Stimulated activated CD8-positive, alpha-beta memory T cell treated with anti-CD3 and anti-CD28 coated beads, Interleukin-12 subunit alpha, Interleukin-12 subunit beta, amount 100 ng/mL, for 4 hours (primary cell): Measurements from ENCODE around the gene THRAP3.

ENCODE experiments used
- DNase-seq: peaks from one replicate; pipeline ENCODE4 v3.0.0-alpha.2; 2020; ENCODE audit warnings: low read depth

The THRAP3 gene

GRCh38 chr1:36327421-36328087, 103.3 kb downstream of the THRAP3 start:
- no peak for DNase-seq

GRCh38 chr1:36328088-36328480, 103.8 kb downstream of the THRAP3 start:
- DNase-seq: no peak

- DNase-seq: no peak
Measured at GRCh38 chr1:36328713-36329112, 104.5 kb downstream of the THRAP3 start.

- no peak for DNase-seq
Measured at GRCh38 chr1:36329817-36330216, 105.6 kb downstream of the THRAP3 start.

- no peak for DNase-seq
Measured at GRCh38 chr1:36330940-36331339, 106.7 kb downstream of the THRAP3 start.

DNA sequence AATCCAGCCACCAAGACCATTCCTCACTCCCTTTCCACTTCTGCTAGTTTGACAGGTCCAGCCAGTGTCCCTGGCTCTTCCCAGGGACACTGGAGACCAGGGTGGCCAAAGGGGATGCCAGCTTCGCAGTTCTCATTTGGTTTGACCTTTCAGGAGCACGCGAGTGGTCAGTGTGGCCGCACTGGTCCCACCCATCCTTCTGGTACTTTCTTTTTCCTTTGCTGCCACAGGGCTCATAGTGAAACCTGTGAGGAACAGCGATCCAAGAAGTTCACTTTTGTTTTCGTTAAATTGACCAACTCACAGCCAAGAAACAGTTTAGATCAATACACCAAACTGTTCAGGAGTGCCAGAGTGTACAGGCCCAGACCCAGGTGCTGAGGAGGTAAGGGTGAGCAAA, 113.6 kb downstream of the THRAP3 start:
- DNase-seq: no peak

GRCh38 chr1:36339215-36339614, 115.0 kb downstream of the THRAP3 start:
- no peak for DNase-seq

- DNase-seq: no peak
Measured at GRCh38 chr1:36339615-36340014, 115.4 kb downstream of the THRAP3 start.

DNA sequence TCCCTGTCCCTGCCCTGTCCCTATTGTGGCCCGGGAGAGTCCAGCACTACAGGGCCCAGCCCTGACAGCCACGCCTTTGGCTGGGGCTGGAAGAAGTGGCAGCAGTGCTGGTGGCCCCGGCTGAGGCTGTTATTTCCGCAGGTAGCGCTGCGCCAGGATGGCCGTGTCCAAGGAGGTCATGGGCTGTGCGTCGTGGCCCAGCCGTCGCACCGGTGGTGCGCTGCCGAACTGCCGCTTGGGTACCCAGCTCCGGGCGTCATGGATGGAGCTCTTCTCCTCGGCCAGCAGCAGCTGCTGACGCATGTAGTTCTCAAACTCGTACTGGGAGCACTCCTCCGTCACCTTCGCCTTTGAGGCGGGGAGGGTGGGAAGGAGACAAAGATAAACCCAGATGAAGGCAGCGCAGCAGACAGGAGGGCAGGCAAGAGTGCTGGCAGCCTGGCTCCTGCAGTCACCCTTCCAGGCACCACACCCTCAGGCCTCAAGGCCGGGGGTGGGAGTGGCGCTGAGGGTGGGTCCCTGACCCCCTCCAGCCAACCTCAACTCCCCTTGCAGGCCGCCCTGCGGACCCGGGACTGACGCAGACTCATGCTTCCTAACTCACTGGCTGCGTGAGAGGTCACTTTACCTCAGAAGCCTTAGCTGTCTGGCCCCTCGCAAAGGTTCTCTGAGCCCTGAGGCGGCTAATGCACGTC, 117.5 kb downstream of the THRAP3 start:
- DNase-seq: no peak

DNA sequence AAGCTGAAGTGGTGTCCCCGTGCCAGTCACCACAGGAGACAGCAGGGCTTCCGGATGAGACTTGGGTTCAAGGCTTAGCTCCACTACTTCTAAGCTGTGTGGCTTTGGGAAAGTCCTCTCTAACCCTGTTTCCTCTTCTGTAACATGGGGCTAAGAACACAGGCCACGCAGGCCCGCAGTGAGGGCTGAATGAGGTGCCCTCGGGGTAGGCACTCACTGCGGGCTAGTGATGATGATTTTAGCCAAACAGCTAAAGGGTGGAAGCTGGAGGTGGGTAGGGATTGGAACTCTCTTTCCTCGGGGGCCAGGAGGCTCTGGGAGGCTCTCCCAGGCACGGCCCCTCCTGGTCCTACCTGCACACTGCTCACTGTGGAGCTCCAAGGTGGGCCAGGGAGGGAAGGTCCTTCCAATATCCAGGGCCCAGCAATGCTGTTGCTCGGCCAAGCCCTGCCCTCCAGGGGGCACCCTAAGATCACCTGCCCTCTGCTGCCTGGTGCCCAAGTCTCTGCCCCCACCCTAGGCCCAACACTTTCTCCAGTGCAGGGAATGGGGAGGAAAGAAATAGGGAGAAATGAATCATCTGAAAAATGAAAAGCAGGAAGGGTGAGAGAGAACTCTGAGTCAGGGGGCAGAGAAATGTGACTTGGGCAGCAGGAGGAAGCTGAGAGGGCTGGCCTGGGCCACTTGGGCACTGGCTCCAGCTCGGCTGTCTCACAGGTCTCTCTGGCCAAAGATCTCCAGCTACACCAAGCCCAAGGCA, 118.4 kb downstream of the THRAP3 start:
- DNase-seq: peak; percentile 22

- no peak for DNase-seq
Measured at GRCh38 chr1:36343651-36344394, 119.6 kb downstream of the THRAP3 start.

DNA sequence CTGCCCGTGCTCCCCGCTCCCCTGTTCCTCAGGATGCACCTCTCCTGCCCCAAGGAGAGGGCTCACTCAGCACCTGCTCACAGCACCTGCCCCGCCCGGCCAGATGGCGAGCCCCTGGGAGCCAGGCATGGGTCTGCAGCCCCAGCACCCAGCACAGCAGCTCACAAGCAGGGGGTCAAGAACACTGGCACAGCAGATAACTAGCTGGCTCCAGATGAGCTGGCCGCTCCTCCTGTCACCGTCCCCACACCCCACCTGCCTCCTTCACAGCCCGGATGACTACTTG, 120.1 kb downstream of the THRAP3 start:
- DNase-seq: no peak

GRCh38 chr1:36345353-36345752, 121.1 kb downstream of the THRAP3 start:
- no peak for DNase-seq

GRCh38 chr1:36346741-36347370, 122.6 kb downstream of the THRAP3 start:
- no peak for DNase-seq

GRCh38 chr1:36349241-36349671, 125.0 kb downstream of the THRAP3 start:
- DNase-seq: no peak

- DNase-seq: no peak
Measured at GRCh38 chr1:36349839-36350238, 125.6 kb downstream of the THRAP3 start.

DNA sequence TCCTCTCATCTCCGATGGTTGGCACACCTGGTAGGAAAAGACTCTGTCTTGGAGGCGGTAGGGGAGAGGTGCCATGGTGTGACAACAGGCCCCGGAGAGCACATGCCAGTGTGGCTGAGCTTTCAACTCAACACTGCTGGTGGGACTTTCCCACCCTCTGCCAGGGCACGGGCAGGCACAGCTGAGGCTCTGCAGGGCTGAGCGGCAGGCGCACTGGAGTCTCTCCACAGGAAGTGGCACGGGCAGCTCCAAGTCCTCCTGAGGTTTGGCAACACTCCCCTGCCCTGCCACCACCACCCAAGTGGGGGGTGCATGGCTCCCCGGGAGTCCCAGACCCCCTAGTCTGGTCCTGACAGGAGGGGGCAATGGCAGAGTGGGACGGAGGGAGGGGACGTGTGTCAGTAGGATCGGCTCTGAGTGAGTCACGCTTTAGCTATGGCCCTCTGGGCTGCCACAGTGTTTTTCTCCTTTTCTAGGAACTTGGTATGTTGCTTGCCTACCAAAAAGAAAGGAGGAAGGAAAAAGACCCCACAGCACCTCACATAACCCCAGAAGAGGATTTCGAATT, 126.5 kb downstream of the THRAP3 start:
- DNase-seq: peak; percentile 15

GRCh38 chr1:36351227-36351977, 127.2 kb downstream of the THRAP3 start:
- DNase-seq: no peak

DNA sequence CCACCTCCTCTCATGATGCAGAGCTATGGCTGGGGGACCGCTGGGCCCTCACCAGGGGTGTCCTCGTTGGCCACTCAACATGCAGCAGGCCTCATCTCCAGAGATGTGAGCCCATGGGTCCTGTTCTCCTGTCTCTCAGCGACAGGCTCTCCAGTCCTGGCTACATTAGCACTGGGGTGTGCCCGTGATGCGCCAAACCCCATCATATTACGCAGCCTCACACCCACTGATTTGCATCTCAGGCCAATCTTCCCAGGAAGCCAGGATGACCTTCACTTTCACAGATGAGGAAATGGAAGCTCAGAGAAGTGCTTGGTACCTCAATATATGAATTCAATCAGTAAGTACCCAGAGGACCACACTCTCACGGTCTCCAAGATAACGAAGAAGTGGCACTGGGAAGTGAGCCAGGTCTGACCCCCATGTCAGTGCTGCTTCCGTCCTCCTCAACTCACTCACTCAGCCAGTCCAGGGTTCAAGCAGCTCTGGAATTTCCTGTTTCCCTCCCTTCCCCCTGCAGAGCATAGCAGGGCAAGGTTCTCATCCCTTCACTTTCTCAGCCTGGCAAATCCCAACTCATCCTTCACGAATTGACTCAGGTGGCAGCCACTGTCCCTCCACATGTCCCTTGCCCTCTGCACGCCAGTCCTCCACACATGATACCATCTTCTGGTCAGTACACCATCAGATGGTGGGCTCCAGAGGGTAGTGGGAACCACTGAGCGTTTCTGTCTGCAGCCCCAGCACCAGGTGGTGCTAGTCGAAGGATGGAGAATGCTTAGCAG, 128.1 kb downstream of the THRAP3 start:
- DNase-seq: no peak
